Measurements from ENCODE around the gene PARVG. TPM values are rescaled to one million over a fixed set of nuclear protein-coding genes. Genes with fewer than 3 reads are reported as not detected.

PARVG gene
- total and polyA plus RNA-seq, 12 donors = 1.4 to 61.1 (median 14.8) TPM

GRCh38 chr22:44214187-44214586, 33.5 kb downstream of the PARVG start:
- H3K9me3 ChIP-seq (replicated peaks in 1 of 3) = no peaks in the 10 kb centered on the region
- DNase-seq = peak in 2 of 7 donors; percentile 13 to 25
- no peaks in the 10 kb centered on the region for H3K27me3 ChIP-seq
- no peaks in the 10 kb centered on the region for H3K36me3 ChIP-seq (replicated peaks in 1 of 2)
- H3K27ac ChIP-seq = no peak overlapping the region
- 91 to 100% (median 96%) methylated on average over 1 to 3 of the region's 3 CpGs for WGBS, 4 donors
- intact Hi-C loops (cut with DNase I) = no loop called here
- no peak for TF ChIP-seq POLR2A (IDR thresholded peaks at IDR 0.05)
- TF ChIP-seq, protein P1, sequence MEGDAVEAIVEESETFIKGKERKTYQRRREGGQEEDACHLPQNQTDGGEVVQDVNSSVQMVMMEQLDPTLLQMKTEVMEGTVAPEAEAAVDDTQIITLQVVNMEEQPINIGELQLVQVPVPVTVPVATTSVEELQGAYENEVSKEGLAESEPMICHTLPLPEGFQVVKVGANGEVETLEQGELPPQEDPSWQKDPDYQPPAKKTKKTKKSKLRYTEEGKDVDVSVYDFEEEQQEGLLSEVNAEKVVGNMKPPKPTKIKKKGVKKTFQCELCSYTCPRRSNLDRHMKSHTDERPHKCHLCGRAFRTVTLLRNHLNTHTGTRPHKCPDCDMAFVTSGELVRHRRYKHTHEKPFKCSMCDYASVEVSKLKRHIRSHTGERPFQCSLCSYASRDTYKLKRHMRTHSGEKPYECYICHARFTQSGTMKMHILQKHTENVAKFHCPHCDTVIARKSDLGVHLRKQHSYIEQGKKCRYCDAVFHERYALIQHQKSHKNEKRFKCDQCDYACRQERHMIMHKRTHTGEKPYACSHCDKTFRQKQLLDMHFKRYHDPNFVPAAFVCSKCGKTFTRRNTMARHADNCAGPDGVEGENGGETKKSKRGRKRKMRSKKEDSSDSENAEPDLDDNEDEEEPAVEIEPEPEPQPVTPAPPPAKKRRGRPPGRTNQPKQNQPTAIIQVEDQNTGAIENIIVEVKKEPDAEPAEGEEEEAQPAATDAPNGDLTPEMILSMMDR (IDR thresholded peaks at IDR 0.05) = no peak
- H3K4me3 ChIP-seq = no peak overlapping the region
- no peaks in the 10 kb centered on the region for H3K4me1 ChIP-seq (replicated peaks in 1 of 2)

- no peaks in the 10 kb centered on the region for H3K27me3 ChIP-seq
- WGBS, 4 donors = 82 to 93% (median 86%) methylated on average over 6 of the region's 6 CpGs
- H3K4me1 ChIP-seq (replicated peaks in 1 of 2) = no peaks in the 10 kb centered on the region
- intact Hi-C loops (cut with DNase I) = no loop called here
- H3K4me3 ChIP-seq = no peak overlapping the region
- H3K9me3 ChIP-seq (replicated peaks in 1 of 3) = no peaks in the 10 kb centered on the region
- TF ChIP-seq POLR2A (IDR thresholded peaks at IDR 0.05) = no peak
- DNase-seq = no peak
- no peak overlapping the region for H3K27ac ChIP-seq
- H3K36me3 ChIP-seq (replicated peaks in 1 of 2) = no peaks in the 10 kb centered on the region
Observed at GRCh38 chr22:44214764-44215163, 34.0 kb downstream of the PARVG start.

GRCh38 chr22:44215287-44215686, 34.6 kb downstream of the PARVG start:
- 85 to 93% (median 89%) methylated on average over 4 of the region's 4 CpGs for WGBS, 4 donors
- Histone ChIP-seq H3K36me3 (replicated peaks in 1 of 2) (no peaks in the 10 kb centered on the region), H3K9me3 (replicated peaks in 1 of 3) (no peaks in the 10 kb centered on the region), H3K4me1 (replicated peaks in 1 of 2) (no peaks in the 10 kb centered on the region), H3K27me3 (no peaks in the 10 kb centered on the region), H3K27ac (no peak overlapping the region), H3K4me3 (no peak overlapping the region)
- no peak for TF ChIP-seq POLR2A (IDR thresholded peaks at IDR 0.05)
- TF ChIP-seq, protein P1 (IDR thresholded peaks at IDR 0.05) = no peak
- intact Hi-C loops (cut with DNase I) = no loop called here
- no peak for DNase-seq

DNA sequence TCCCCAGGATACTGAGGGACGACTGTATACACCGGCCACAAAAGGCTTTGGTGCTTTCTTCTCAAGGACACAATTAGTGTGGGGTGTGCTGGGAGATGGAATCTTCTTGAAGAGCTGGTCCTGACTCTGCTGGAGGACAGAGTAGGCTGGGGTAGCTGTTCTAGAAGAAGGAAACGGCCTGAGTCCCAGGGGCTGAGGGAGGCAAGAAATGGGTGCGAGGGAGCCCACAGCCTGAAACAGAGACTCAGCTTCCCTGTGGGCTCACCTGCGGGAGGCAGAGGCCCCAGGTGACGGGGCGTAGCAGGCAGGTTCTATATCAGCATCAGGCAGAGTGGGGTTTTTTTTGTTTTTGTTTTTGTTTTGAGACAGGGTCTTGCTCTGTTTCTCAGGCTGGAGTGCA, 36.6 kb downstream of the PARVG start:
- H3K4me3 ChIP-seq = no peak overlapping the region
- intact Hi-C loops (cut with DNase I) = no loop called here
- no peaks in the 10 kb centered on the region for H3K36me3 ChIP-seq (replicated peaks in 1 of 2)
- DNase-seq = peak in 1 of 7 donors; percentile 8
- 67 to 84% (median 76%) methylated on average over 7 of the region's 7 CpGs for WGBS, 4 donors
- H3K9me3 ChIP-seq (replicated peaks in 1 of 3) = no peaks in the 10 kb centered on the region
- TF ChIP-seq, protein P1 (IDR thresholded peaks at IDR 0.05) = no peak
- TF ChIP-seq POLR2A (IDR thresholded peaks at IDR 0.05) = no peak
- H3K4me1 ChIP-seq (replicated peaks in 1 of 2) = no peaks in the 10 kb centered on the region
- no peak overlapping the region for H3K27ac ChIP-seq
- H3K27me3 ChIP-seq = peaks cover 5% of the 10 kb centered on the region

- Histone ChIP-seq H3K4me3 (no peak overlapping the region), H3K36me3 (replicated peaks in 1 of 2) (no peaks in the 10 kb centered on the region), H3K27me3 (peaks cover 5% of the 10 kb centered on the region), H3K9me3 (replicated peaks in 1 of 3) (no peaks in the 10 kb centered on the region), H3K4me1 (replicated peaks in 1 of 2) (no peaks in the 10 kb centered on the region), H3K27ac (no peak overlapping the region)
- peak in 1 of 7 donors; percentile 12 for DNase-seq
- whole genome bisulfite sequencing, 4 donors = 86 to 100% (median 96%) methylated on average over 1 to 6 of the region's 6 CpGs
- intact Hi-C loops (cut with DNase I) = no loop called here
- TF ChIP-seq, protein P1 (IDR thresholded peaks at IDR 0.05) = no peak
- no peak for TF ChIP-seq POLR2A (IDR thresholded peaks at IDR 0.05)
Observed at GRCh38 chr22:44218071-44218470, 37.3 kb downstream of the PARVG start.
